ENCODE measurements around the gene IRAK1. TPM values are rescaled to one million over a fixed set of nuclear protein-coding genes. Genes with fewer than 3 reads are reported as not detected.

The IRAK1 gene
- total and polyA plus RNA-seq, 2 of the 8 experiments (the other 6 are each of a cell fraction or from before 2014, with no cell fraction given) = 26.6 to 41.7 TPM

- no peak for TF ChIP-seq CHD7 (IDR thresholded peaks at IDR 0.05; ENCODE audit: insufficient replicate concordance, low read length)
These were observed 5.0 kb downstream of the IRAK1 start (continued) for GRCh38 chrX:154014429-154015380.
